HG02763 (cell line): Measurements from ENCODE around the gene ABHD6.
"Not testable (repeated sequence)": the region's sequence is repeated elsewhere in the genome, so short reads cannot be mapped to it uniquely, and the experiment has no call there.

Source experiments
- ATAC-seq: cut with Tn5 transposase; IDR thresholded peaks from one replicate; pipeline ENCODE4 v1.9.1; 2021; ENCODE audit warnings: mild to moderate bottlenecking, moderate library complexity; ENCODE audit not compliant: unreplicated experiment

ABHD6 gene

GRCh38 chr3:58237238-58237940 lies at the start of gene ABHD6:
TSS of gene ABHD6 (plus strand) at chr3:58237792. CDS start at chr3:58256587, 18,795 bp downstream.
- peak; percentile 74 for ATAC-seq

- ATAC-seq: no peak
These were observed 49.4 kb upstream of the ABHD6 start for GRCh38 chr3:58188173-58188564.

GRCh38 chr3:58188921-58189451 lies 48.6 kb upstream of the ABHD6 start:
- ATAC-seq: no peak

- no peak for ATAC-seq
These were observed 47.9 kb upstream of the ABHD6 start for GRCh38 chr3:58189691-58190090.

- ATAC-seq: no peak
These were observed 47.3 kb upstream of the ABHD6 start for GRCh38 chr3:58190291-58190690.

- ATAC-seq: no peak
These were observed 46.7 kb upstream of the ABHD6 start for GRCh38 chr3:58190882-58191281.

GRCh38 chr3:58191361-58191991 lies 46.1 kb upstream of the ABHD6 start:
- ATAC-seq: no peak

GRCh38 chr3:58192069-58192468 lies 45.5 kb upstream of the ABHD6 start:
- ATAC-seq: no peak

GRCh38 chr3:58193682-58194407 lies 43.7 kb upstream of the ABHD6 start:
- ATAC-seq: no peak

- no peak for ATAC-seq
These were observed 40.0 kb upstream of the ABHD6 start for GRCh38 chr3:58197588-58197987.

- ATAC-seq: no peak
These were observed 39.2 kb upstream of the ABHD6 start for GRCh38 chr3:58198362-58198761.

GRCh38 chr3:58198804-58199203 lies 38.8 kb upstream of the ABHD6 start:
- ATAC-seq: no peak

GRCh38 chr3:58200121-58200709 lies 37.4 kb upstream of the ABHD6 start:
- no peak for ATAC-seq

GRCh38 chr3:58200846-58201355 lies 36.7 kb upstream of the ABHD6 start:
- ATAC-seq: no peak

- ATAC-seq: not testable (repeated sequence)
These were observed 36.1 kb upstream of the ABHD6 start for GRCh38 chr3:58201451-58201850.

- ATAC-seq: peak; percentile 73
These were observed 34.7 kb upstream of the ABHD6 start for GRCh38 chr3:58202917-58203360.

GRCh38 chr3:58203541-58203940 lies 34.1 kb upstream of the ABHD6 start:
- ATAC-seq: no peak

GRCh38 chr3:58204720-58205119 lies 32.9 kb upstream of the ABHD6 start:
- ATAC-seq: no peak

- no peak for ATAC-seq
These were observed 31.6 kb upstream of the ABHD6 start for GRCh38 chr3:58205981-58206380.

GRCh38 chr3:58206406-58207011 lies 31.1 kb upstream of the ABHD6 start:
- ATAC-seq: no peak

- ATAC-seq: no peak
These were observed 29.6 kb upstream of the ABHD6 start for GRCh38 chr3:58207954-58208353.
